Peyer's patch (tissue), 4 donors: ENCODE results near the gene TSSC4. TPM values are rescaled to one million over a fixed set of nuclear protein-coding genes. Genes with fewer than 3 reads are reported as not detected.
A peak's percentile ranks its signal among the peaks of the same experiment; 100 is the strongest.

Experiments
- DNase-seq, 3 donors: peaks; one replicate each; pipeline ENCODE4 v3.0.0-alpha.2; 2017 to 2019
- H3K27ac ChIP-seq, 4 donors: fragments of 200-600 bp; sonication (generic); one replicate each; pipeline ENCODE4 v1.5.1; 2016 to 2019
- H3K27me3 ChIP-seq, 2 donors: fragments of 200-600 bp; sonication (generic); one replicate each; pipeline ENCODE4 v1.5.1; 2019
- H3K36me3 ChIP-seq, 3 donors: fragments of 200-600 bp; sonication (generic); one replicate each; pipeline ENCODE4 v1.5.1; 2016 to 2019
- H3K4me1 ChIP-seq, 4 donors: fragments of 200-600 bp; sonication (generic); one replicate each; pipeline ENCODE4 v1.5.1; 2016 to 2019
- H3K4me3 ChIP-seq, 4 donors: fragments of 200-600 bp; sonication (generic); 1 replicate in 3 of 4; 2 replicates in 1 of 4; pipeline ENCODE4 v1.5.1; 2016 to 2019; ENCODE audit warnings: mild to moderate bottlenecking in 1 of 4
- H3K9me3 ChIP-seq, 4 donors: fragments of 200-600 bp; sonication (generic); one replicate each; pipeline ENCODE4 v1.5.1; 2016 to 2019; ENCODE audit warnings: mild to moderate bottlenecking in 1 of 4
- POLR2A ChIP-seq, 2 donors: fragments of 450-650 bp; IDR thresholded peaks; one replicate each; pipeline ENCODE4 v1.5.1; 2017; ENCODE audit warnings: antibody characterized with exemption in 2 of 2, mild to moderate bottlenecking in 2 of 2, moderate library complexity in 2 of 2
- total RNA-seq, 4 donors: library from RNA; depleted of rRNA; stranded (reverse); fragments of >200 nt; gene quantifications; one replicate each; pipeline ENCODE4 v1.1.0, GENCODE V29; 2016
- TF ChIP-seq, protein P1 (sequence below), 6 experiments: fragments of 450-650 bp in 4 of 6; fragments of 200-600 bp in 2 of 6; sonication (generic) in 1 of 6; IDR thresholded peaks; one replicate each; pipeline ENCODE4 v1.5.1; 2017 to 2019; ENCODE audit warnings: antibody characterized with exemption in 6 of 6, mild to moderate bottlenecking in 3 of 6, moderate library complexity in 1 of 6

TSSC4 gene
- total RNA-seq, 4 donors from 2014 or later, result 16.5 to 40.2 (median 34.1) TPM

GRCh38 chr11:2395856-2396255 is 4.7 kb upstream of the TSSC4 start:
- TF ChIP-seq, protein P1, sequence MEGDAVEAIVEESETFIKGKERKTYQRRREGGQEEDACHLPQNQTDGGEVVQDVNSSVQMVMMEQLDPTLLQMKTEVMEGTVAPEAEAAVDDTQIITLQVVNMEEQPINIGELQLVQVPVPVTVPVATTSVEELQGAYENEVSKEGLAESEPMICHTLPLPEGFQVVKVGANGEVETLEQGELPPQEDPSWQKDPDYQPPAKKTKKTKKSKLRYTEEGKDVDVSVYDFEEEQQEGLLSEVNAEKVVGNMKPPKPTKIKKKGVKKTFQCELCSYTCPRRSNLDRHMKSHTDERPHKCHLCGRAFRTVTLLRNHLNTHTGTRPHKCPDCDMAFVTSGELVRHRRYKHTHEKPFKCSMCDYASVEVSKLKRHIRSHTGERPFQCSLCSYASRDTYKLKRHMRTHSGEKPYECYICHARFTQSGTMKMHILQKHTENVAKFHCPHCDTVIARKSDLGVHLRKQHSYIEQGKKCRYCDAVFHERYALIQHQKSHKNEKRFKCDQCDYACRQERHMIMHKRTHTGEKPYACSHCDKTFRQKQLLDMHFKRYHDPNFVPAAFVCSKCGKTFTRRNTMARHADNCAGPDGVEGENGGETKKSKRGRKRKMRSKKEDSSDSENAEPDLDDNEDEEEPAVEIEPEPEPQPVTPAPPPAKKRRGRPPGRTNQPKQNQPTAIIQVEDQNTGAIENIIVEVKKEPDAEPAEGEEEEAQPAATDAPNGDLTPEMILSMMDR (IDR thresholded peaks at IDR 0.05), result no peak
- TF ChIP-seq POLR2A (IDR thresholded peaks at IDR 0.05), result no peak
- H3K9me3 ChIP-seq, result no peaks in the 10 kb centered on the region
- H3K4me1 ChIP-seq, result peaks cover 0 to 36% (median 24%) of the 10 kb centered on the region in 4 donors
- no peak overlapping the region for H3K27ac ChIP-seq
- DNase-seq, result no peak
- H3K27me3 ChIP-seq, result no peaks in the 10 kb centered on the region
- no peak overlapping the region for H3K4me3 ChIP-seq
- peaks cover 0 to 53% (median 0%) of the 10 kb centered on the region in 3 donors for H3K36me3 ChIP-seq

GRCh38 chr11:2396471-2396870 is 4.1 kb upstream of the TSSC4 start:
- H3K27ac ChIP-seq, result no peak overlapping the region
- TF ChIP-seq POLR2A (IDR thresholded peaks at IDR 0.05), result no peak
- TF ChIP-seq, protein P1 (IDR thresholded peaks at IDR 0.05), result no peak
- no peaks in the 10 kb centered on the region for H3K27me3 ChIP-seq
- no peak overlapping the region for H3K4me3 ChIP-seq
- peaks cover 0 to 53% (median 0%) of the 10 kb centered on the region in 3 donors for H3K36me3 ChIP-seq
- H3K9me3 ChIP-seq, result no peaks in the 10 kb centered on the region
- DNase-seq, result no peak
- H3K4me1 ChIP-seq, result peaks cover 0 to 37% (median 25%) of the 10 kb centered on the region in 4 donors

GRCh38 chr11:2397005-2397404 is 3.5 kb upstream of the TSSC4 start:
- H3K4me3 ChIP-seq, result no peak overlapping the region
- peaks cover 0 to 50% (median 0%) of the 10 kb centered on the region in 3 donors for H3K36me3 ChIP-seq

GRCh38 chr11:2398664-2399355 is 1.7 kb upstream of the TSSC4 start:
- no peak for DNase-seq
- H3K27me3 ChIP-seq, result no peaks in the 10 kb centered on the region
- peak overlapping the region in 2 of 4 donors; percentile 71 to 73 for H3K4me3 ChIP-seq
- peak overlapping the region; percentile 97 to 99 (median 97) for H3K27ac ChIP-seq
- peaks cover 0 to 53% (median 0%) of the 10 kb centered on the region in 3 donors for H3K36me3 ChIP-seq
- no peaks in the 10 kb centered on the region for H3K9me3 ChIP-seq
- H3K4me1 ChIP-seq, result peaks cover 0 to 28% (median 16%) of the 10 kb centered on the region in 4 donors
- TF ChIP-seq POLR2A (IDR thresholded peaks at IDR 0.05), result no peak
- TF ChIP-seq, protein P1 (IDR thresholded peaks at IDR 0.05), result no peak

More at GRCh38 chr11:2397005-2397404, 3.5 kb upstream of the TSSC4 start:
- Histone ChIP-seq H3K27ac (no peak overlapping the region), H3K9me3 (no peaks in the 10 kb centered on the region), H3K4me1 (peaks cover 0 to 42% (median 26%) of the 10 kb centered on the region in 4 donors), H3K27me3 (no peaks in the 10 kb centered on the region)
- TF ChIP-seq POLR2A (IDR thresholded peaks at IDR 0.05), result no peak
- TF ChIP-seq, protein P1 (IDR thresholded peaks at IDR 0.05), result no peak
- no peak for DNase-seq

DNA sequence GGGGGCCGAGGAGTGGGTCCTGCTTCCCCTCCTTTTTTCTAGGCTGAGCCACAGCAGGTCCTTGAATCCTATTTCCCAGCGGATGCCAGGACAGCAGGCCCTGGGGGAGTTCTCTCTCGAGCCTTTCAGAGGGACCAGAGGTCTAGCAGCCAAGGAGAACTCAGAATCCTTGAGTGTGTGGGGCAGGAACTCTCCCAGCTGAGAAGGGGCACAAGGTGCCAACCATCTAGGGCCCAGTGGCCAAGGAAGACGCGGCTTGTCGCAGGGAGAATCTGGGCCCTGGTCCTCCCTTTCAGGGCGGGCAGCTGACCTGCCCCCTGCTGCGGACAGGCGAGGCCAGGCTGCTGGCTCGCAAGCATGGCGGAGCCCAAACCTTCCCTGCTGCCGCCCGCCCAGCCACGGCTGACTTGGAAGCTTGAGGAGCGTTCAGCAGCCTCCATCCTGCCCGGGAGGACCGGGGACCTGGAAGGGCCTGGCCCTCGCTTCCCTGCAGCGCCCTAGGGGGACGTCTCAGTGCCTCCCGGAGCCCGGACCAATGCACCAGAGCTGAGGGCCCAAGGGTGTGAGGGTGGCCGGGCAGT is 972 bp upstream of the TSSC4 start:
- Histone ChIP-seq H3K36me3 (peaks cover 0 to 51% (median 0%) of the 10 kb centered on the region in 3 donors), H3K4me3 (peak overlapping the region; percentile 59 to 73 (median 66)), H3K27me3 (no peaks in the 10 kb centered on the region), H3K9me3 (no peaks in the 10 kb centered on the region), H3K4me1 (peaks cover 0 to 24% (median 12%) of the 10 kb centered on the region in 4 donors), H3K27ac (peak overlapping the region; percentile 97 to 99 (median 97))
- DNase-seq, result no peak
- no peak for TF ChIP-seq POLR2A (IDR thresholded peaks at IDR 0.05)
- TF ChIP-seq, protein P1 (IDR thresholded peaks at IDR 0.05), result no peak
